Gastroesophageal sphincter (tissue), 3 donors: ENCODE results near the gene LYSMD3.

ENCODE experiments used
- POLR2A ChIP-seq, 2 donors: fragments of 450-650 bp; IDR thresholded peaks; one replicate each; pipeline ENCODE4 v1.6.1; 2017; ENCODE audit warnings: antibody characterized with exemption in 2 of 2, mild to moderate bottlenecking in 2 of 2, moderate library complexity in 1 of 2
- POLR2AphosphoS5 ChIP-seq: sonication (generic); formaldehyde crosslinking; IDR thresholded peaks from one replicate; pipeline ENCODE4 v1.6.1; 2017; ENCODE audit warnings: antibody characterized with exemption
- TF ChIP-seq, protein P1 (sequence below), 4 experiments: fragments of 200-600 bp in 2 of 4; fragments of 450-650 bp in 2 of 4; sonication (generic) in 1 of 4; IDR thresholded peaks; one replicate each; pipeline ENCODE4 v1.5.1; 2017 to 2019; ENCODE audit warnings: antibody characterized with exemption in 4 of 4, mild to moderate bottlenecking in 2 of 4, moderate library complexity in 2 of 4

GRCh38 chr5:90503596-90503995, 25.8 kb downstream of the LYSMD3 start:
- TF ChIP-seq, protein P1, sequence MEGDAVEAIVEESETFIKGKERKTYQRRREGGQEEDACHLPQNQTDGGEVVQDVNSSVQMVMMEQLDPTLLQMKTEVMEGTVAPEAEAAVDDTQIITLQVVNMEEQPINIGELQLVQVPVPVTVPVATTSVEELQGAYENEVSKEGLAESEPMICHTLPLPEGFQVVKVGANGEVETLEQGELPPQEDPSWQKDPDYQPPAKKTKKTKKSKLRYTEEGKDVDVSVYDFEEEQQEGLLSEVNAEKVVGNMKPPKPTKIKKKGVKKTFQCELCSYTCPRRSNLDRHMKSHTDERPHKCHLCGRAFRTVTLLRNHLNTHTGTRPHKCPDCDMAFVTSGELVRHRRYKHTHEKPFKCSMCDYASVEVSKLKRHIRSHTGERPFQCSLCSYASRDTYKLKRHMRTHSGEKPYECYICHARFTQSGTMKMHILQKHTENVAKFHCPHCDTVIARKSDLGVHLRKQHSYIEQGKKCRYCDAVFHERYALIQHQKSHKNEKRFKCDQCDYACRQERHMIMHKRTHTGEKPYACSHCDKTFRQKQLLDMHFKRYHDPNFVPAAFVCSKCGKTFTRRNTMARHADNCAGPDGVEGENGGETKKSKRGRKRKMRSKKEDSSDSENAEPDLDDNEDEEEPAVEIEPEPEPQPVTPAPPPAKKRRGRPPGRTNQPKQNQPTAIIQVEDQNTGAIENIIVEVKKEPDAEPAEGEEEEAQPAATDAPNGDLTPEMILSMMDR (IDR thresholded peaks at IDR 0.05) = no peak
- TF ChIP-seq POLR2A (IDR thresholded peaks at IDR 0.05) (no peak), POLR2AphosphoS5 (no peak)
